HEK293T (cell line): ENCODE data around the gene GYG2.

Source experiments
- ELF4 ChIP-seq: fragments of 450-650 bp; IDR thresholded peaks from 2 replicates; pipeline ENCODE4 v1.6.1; 2017; ENCODE audit warnings: antibody characterized with exemption
- FOXA1 ChIP-seq: fragments of 450-650 bp; IDR thresholded peaks from 2 replicates; pipeline ENCODE4 v1.6.1; 2016; ENCODE audit warnings: mild to moderate bottlenecking
- FOXK2 ChIP-seq: fragments of 450-650 bp; IDR thresholded peaks from 2 replicates; pipeline ENCODE4 v1.6.1; 2016; ENCODE audit warnings: mild to moderate bottlenecking
- FOXM1 ChIP-seq: fragments of 450-650 bp; IDR thresholded peaks from 2 replicates; pipeline ENCODE4 v1.6.1; 2017; ENCODE audit warnings: mild to moderate bottlenecking, borderline replicate concordance
- HDGF ChIP-seq: fragments of 450-650 bp; IDR thresholded peaks from 2 replicates; pipeline ENCODE4 v1.6.1; 2017; ENCODE audit warnings: antibody characterized with exemption, borderline replicate concordance
- NFRKB ChIP-seq: fragments of 450-650 bp; IDR thresholded peaks from 2 replicates; pipeline ENCODE4 v1.6.1; 2016; ENCODE audit warnings: mild to moderate bottlenecking, moderate library complexity
- SP1 ChIP-seq: fragments of 450-650 bp; IDR thresholded peaks from 2 replicates; pipeline ENCODE4 v1.6.1; 2017
- SUZ12 ChIP-seq: fragments of 450-650 bp; IDR thresholded peaks from 2 replicates; pipeline ENCODE4 v1.6.1; 2016; ENCODE audit warnings: mild to moderate bottlenecking

- TF ChIP-seq FOXK2 = no peak
- TF ChIP-seq FOXM1 = no peak
- no peak for TF ChIP-seq SP1
- TF ChIP-seq ELF4 = no peak
- TF ChIP-seq SUZ12 = no peak
- TF ChIP-seq HDGF = no peak
- no peak for TF ChIP-seq NFRKB
- no peak for TF ChIP-seq FOXA1
Measured at GRCh38 chrX:2829469-2830246, 928 bp downstream of the GYG2 start.
